Endothelial cell of umbilical vein (primary cell): ENCODE results near the gene NT5DC2. TPM values are rescaled to one million over a fixed set of nuclear protein-coding genes. Genes with fewer than 3 reads are reported as not detected.

Source experiments
- BruUV-seq: library from RNA; stranded (reverse); fragments of 400-500 nt; replicated peaks from 2 replicates; lab custom pipeline; 2021; lab: Mats Ljungman, UMichigan
- CTCF ChIA-PET: fragments of 300-600, 350-600 bp; sonication (Branson Sonifier 250); formaldehyde crosslinking; loops from one replicate; lab custom pipeline; 2021; ENCODE audit warnings: antibody characterized with exemption, inconsistent platforms; lab: Charles Lee
- POLR2A ChIA-PET: fragments of 300-600, 350-600 bp; sonication (Branson Sonifier 250); formaldehyde crosslinking; loops from one replicate; lab custom pipeline; 2021; ENCODE audit warnings: antibody characterized with exemption, inconsistent platforms; lab: Charles Lee
- DNase-seq: peaks from one replicate; pipeline ENCODE4 v3.0.0-alpha.2; 2011; ENCODE audit warnings: low read depth, low spot score
- FAIRE-seq: peaks from 2 replicates; lab custom pipeline; 2011; peaks lifted over from hg19 to GRCh38; lab: Jason Lieb, UNC
- H2AFZ ChIP-seq: 2 replicates; pipeline ENCODE4 v1.6.0; 2012; ENCODE audit warnings: low read depth, low read length, control low read depth, inconsistent platforms
- H3K27ac ChIP-seq: 2 replicates; pipeline ENCODE4 v1.5.1; 2011; ENCODE audit warnings: low read depth, mild to moderate bottlenecking, control low read depth, low read length, moderate library complexity; ENCODE audit not compliant: insufficient read depth
- H3K27me3 ChIP-seq, 2 experiments: 2 replicates each; pipeline versions ENCODE4 v1.6.0 to v1.6.1; 2011; ENCODE audit warnings: low read length in 2 of 2, mixed read lengths in 1 of 2; ENCODE audit not compliant: control insufficient read depth in 2 of 2, insufficient read depth in 2 of 2
- H3K36me3 ChIP-seq, 2 experiments: 2 replicates in 1 of 2; 3 replicates in 1 of 2; pipeline ENCODE4 v1.5.1; 2011; ENCODE audit warnings: low read length in 2 of 2, mild to moderate bottlenecking in 1 of 2, moderate library complexity in 1 of 2; ENCODE audit not compliant: control insufficient read depth in 2 of 2, insufficient read depth in 2 of 2; ENCODE audit errors: extremely low read depth in 1 of 2
- H3K4me1 ChIP-seq: 3 replicates; pipeline ENCODE4 v1.5.1; 2011; ENCODE audit warnings: mild to moderate bottlenecking, low read length; ENCODE audit not compliant: control insufficient read depth, insufficient read depth; ENCODE audit errors: extremely low read depth
- H3K4me2 ChIP-seq: 2 replicates; pipeline ENCODE4 v1.6.1; 2011; ENCODE audit warnings: low read length, control low read depth, mixed read lengths; ENCODE audit not compliant: insufficient read depth
- H3K4me3 ChIP-seq, 3 experiments: fragments of 200-600 bp in 1 of 3; sonication (generic), shearing (Covaris generic) in 1 of 3; replicated peaks in 1 of 3; 2 replicates each; pipeline ENCODE4 v1.5.1; 2011 to 2016; ENCODE audit warnings: control low read depth in 3 of 3, low read length in 3 of 3, mild to moderate bottlenecking in 2 of 3, inconsistent platforms in 1 of 3, low read depth in 1 of 3, moderate library complexity in 1 of 3; ENCODE audit not compliant: insufficient read depth in 1 of 3
- H3K79me2 ChIP-seq: 2 replicates; pipeline ENCODE4 v1.6.0; 2012; ENCODE audit warnings: low read length, inconsistent platforms; ENCODE audit not compliant: control insufficient read depth, insufficient read depth
- H3K9ac ChIP-seq: replicated peaks from 2 replicates; pipeline ENCODE3; 2011; ENCODE audit warnings: low read length, control low read depth; ENCODE audit not compliant: insufficient read depth; ENCODE audit errors: extremely low read depth
- H3K9me1 ChIP-seq: replicated peaks from 3 replicates; pipeline ENCODE4 v1.6.0; 2011; ENCODE audit warnings: mild to moderate bottlenecking, low read length; ENCODE audit not compliant: control insufficient read depth, insufficient read depth; ENCODE audit errors: extremely low read depth
- H3K9me3 ChIP-seq: replicated peaks from 2 replicates; pipeline ENCODE4 v1.5.1; 2012; ENCODE audit warnings: low read length, inconsistent platforms; ENCODE audit not compliant: control insufficient read depth, insufficient read depth
- H4K20me1 ChIP-seq: replicated peaks from 2 replicates; pipeline ENCODE3; 2011; ENCODE audit warnings: mild to moderate bottlenecking, low read length; ENCODE audit not compliant: control insufficient read depth, insufficient read depth; ENCODE audit errors: extremely low read depth
- CTCF ChIP-seq, 2 donors: IDR thresholded peaks; 1 replicate in 1 of 2; 2 replicates in 1 of 2; pipeline ENCODE4 v1.5.1; 2011; ENCODE audit warnings: low read length in 2 of 2, mild to moderate bottlenecking in 2 of 2, moderate library complexity in 2 of 2, control low read depth in 1 of 2, inconsistent platforms in 1 of 2, low read depth in 1 of 2; ENCODE audit not compliant: insufficient read depth in 1 of 2; ENCODE audit errors: extremely low read depth in 1 of 2
- EZH2 ChIP-seq: IDR thresholded peaks from 2 replicates; pipeline ENCODE4 v1.6.1; 2012; ENCODE audit warnings: borderline replicate concordance, low read depth, mild to moderate bottlenecking, moderate library complexity, low read length, inconsistent platforms; ENCODE audit not compliant: severe bottlenecking
- FOS ChIP-seq: IDR thresholded peaks from 2 replicates; pipeline ENCODE4 v1.6.1; 2011; ENCODE audit warnings: mild to moderate bottlenecking, low read length, moderate library complexity, borderline replicate concordance; ENCODE audit not compliant: insufficient read depth
- GATA2 ChIP-seq: IDR thresholded peaks from 2 replicates; pipeline ENCODE4 v1.7.0; 2011; ENCODE audit warnings: low read depth, mild to moderate bottlenecking, moderate library complexity, mixed read lengths, low read length; ENCODE audit not compliant: insufficient read length, insufficient read depth
- JUN ChIP-seq: IDR thresholded peaks from 2 replicates; pipeline ENCODE4 v1.6.1; 2011; ENCODE audit warnings: borderline replicate concordance, low read depth; ENCODE audit not compliant: insufficient read length, insufficient read depth
- MAX ChIP-seq: IDR thresholded peaks from 2 replicates; pipeline ENCODE4 v1.6.1; 2011; ENCODE audit not compliant: insufficient read depth, insufficient read length
- MYC ChIP-seq: IDR thresholded peaks from one replicate; pipeline ENCODE4 v1.6.1; 2011; ENCODE audit warnings: mild to moderate bottlenecking, low read depth, low read length
- POLR2A ChIP-seq: IDR thresholded peaks from 2 replicates; pipeline ENCODE4 v1.6.1; 2012; ENCODE audit warnings: low read depth, mild to moderate bottlenecking, control low read depth, low read length
- POLR2AphosphoS5 ChIP-seq: IDR thresholded peaks from 2 replicates; pipeline ENCODE4 v1.6.1; 2012; ENCODE audit warnings: low read depth, mild to moderate bottlenecking, control low read depth, low read length, moderate library complexity; ENCODE audit not compliant: insufficient read depth
- dilution Hi-C: fragments of 300-500 bp; cut with MboI; formaldehyde crosslinking; loops from one replicate; pipeline ENCODE4 v1.15.0; 2019; ENCODE audit warnings: low sequenced_read_pairs; ENCODE audit not compliant: extremely low pct_ligation_motif_present
- intact Hi-C: fragments of 100-400 bp; cut with micrococcal nuclease; formaldehyde crosslinking; loops from one replicate; pipeline ENCODE4 v1.10.0; 2022
- polyA plus RNA-seq, 4 experiments: library from polyadenylated mRNA; depleted of rRNA in 3 of 4; stranded (reverse) in 3 of 4; unstranded in 1 of 4; fragments of >200 nt; gene quantifications; 2 replicates each; pipeline versions ENCODE4 v1.2.1 to v1.2.3, GENCODE V29; 2011 to 2012; ENCODE audit warnings: missing spikeins in 1 of 4
- total RNA-seq: library from RNA; stranded (reverse); gene quantifications from 2 replicates; pipeline ENCODE4 v1.2.3, GENCODE V29; 2021

Gene NT5DC2
- total and polyA plus RNA-seq, 2 donors (not counting 3 experiments of a cell fraction or from before 2014, with no cell fraction given), result 298 to 402 TPM

GRCh38 chr3:52490939-52491526 lies 42.6 kb downstream of the NT5DC2 start:
- Histone ChIP-seq H3K9me3 (no peaks in the 10 kb centered on the region), H3K4me1 (peaks cover 64% of the 10 kb centered on the region), H3K9me1 (no peaks in the 10 kb centered on the region), H3K4me2 (peak overlapping the region; percentile 47), H3K36me3 (peaks cover 5 to 49% of the 10 kb centered on the region in 2 experiments), H3K27ac (peak overlapping the region; percentile 60), H3K79me2 (peaks cover 9% of the 10 kb centered on the region), H3K27me3 (no peaks in the 10 kb centered on the region), H3K4me3 (no peak overlapping the region), H2AFZ (no peak overlapping the region), H3K9ac (no peak overlapping the region), H4K20me1 (no peaks in the 10 kb centered on the region)
- intact Hi-C loops, result loop anchor here (1.0 kb wide), 1 partner anchor 35 kb away; no protein-coding TSS in a partner anchor
- peak; percentile 100 for FAIRE-seq
- CTCF ChIA-PET, result interaction anchor here (0.8 to 4.9 kb wide), 8 partner anchors 9 to 63 kb away, joined by 3 to 29 read pairs (median 5); partner anchors contain the start of gene UQCC5
- dilution Hi-C loops, result no loop called here
- DNase-seq, result peak; percentile 91
- TF ChIP-seq JUN, result peak; percentile 78
- TF ChIP-seq POLR2A, result peak; percentile 21
- TF ChIP-seq MAX, result peak; percentile 21
- peak; percentile 73 for TF ChIP-seq GATA2
- TF ChIP-seq CTCF (IDR thresholded peaks at IDR 0.05; ENCODE audit: extremely low read depth in 1 of 2, insufficient read depth in 1 of 2, low read depth in 1 of 2, low read length in 2 of 2), result no peak
- TF ChIP-seq POLR2AphosphoS5, result peak; percentile 95
- TF ChIP-seq EZH2, result no peak
- peak; percentile 93 for TF ChIP-seq FOS
- peak; percentile 42 for TF ChIP-seq MYC
- BruUV-seq, result no TSS peak
- POLR2A ChIA-PET, result interaction anchor here (1.0 to 1.4 kb wide), 3 partner anchors 41 to 45 kb away, joined by 3 to 7 read pairs (median 3); partner anchors contain the start of gene UQCC5
